HG03442 (cell line): ENCODE measurements around the gene ESYT2.

Experiments
- ATAC-seq: cut with Tn5 transposase; IDR thresholded peaks from one replicate; pipeline ENCODE4 v1.9.1; 2021; ENCODE audit warnings: mild to moderate bottlenecking, moderate library complexity; ENCODE audit not compliant: unreplicated experiment

ESYT2 gene

GRCh38 chr7:158745057-158745715, 84.1 kb downstream of the ESYT2 start:
- ATAC-seq = no peak

DNA sequence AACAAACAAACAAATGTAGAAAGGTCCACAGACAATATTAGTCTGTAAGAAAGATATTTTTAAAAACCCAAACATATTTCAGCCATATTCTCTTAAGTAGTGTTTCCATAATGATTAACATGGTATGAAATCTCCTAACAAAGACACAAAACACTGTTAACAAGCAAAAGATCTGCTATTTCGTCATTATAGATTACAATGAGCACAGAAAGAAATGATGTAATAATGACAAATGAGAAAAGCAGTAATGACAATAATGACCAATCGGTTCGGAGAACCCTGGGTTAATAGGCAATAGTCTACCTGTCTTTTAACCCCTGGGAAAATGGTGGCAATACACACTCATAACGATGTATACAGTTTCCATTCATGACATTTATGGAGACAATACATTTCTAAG, 85.2 kb downstream of the ESYT2 start:
- ATAC-seq = no peak

- no peak for ATAC-seq
Measured at GRCh38 chr7:158743219-158743618, 86.1 kb downstream of the ESYT2 start.

GRCh38 chr7:158742065-158742821, 87.1 kb downstream of the ESYT2 start:
- ATAC-seq = no peak

DNA sequence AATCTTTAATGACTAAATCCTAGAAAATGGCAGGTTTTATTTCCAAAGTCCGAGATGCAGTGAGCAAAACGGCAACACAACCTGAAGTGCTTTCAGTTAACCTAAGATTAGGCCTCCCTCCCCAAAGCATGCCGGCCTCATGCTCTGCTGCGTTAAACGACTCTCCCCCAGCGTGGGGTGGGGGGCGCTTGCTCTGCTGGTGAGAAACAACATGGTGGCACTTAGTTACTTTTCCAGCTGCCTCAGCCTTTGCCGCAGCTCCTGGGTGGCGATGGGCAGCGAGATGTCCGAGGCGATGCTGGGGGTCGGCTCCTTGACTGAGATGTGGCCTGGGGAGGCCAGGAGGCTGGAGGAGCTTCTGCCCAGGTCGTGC, 88.0 kb downstream of the ESYT2 start:
- ATAC-seq = no peak

DNA sequence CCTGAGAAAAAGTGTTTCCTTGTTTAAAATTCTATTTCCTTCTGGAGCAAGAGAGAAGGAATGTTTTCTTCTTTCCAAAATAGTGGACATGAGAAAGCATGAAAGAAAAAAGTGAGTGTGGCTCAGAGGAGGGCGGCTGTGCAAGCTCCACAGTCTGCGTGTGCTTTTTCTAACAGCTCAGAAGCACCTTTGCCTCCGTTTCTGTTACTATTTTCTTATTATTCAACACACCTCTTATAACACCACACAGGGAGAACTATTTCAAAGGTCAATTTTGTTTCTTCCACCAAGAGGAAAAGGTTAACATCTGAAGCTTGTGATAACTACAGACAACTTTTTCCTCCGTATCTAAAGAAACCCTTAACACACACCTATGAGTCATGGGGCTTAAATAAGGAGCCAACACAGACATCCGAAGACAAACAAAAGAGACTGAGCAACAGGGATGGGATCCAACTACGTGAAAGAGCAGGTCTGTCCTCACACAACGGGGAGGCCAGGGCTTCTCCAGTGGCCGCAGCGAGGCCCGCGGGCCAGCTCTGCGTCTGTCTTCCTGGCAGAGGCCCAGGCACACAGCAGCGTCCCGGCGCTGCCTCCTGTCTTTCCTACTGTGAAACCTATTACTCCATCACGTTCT, 88.5 kb downstream of the ESYT2 start:
- no peak for ATAC-seq

DNA sequence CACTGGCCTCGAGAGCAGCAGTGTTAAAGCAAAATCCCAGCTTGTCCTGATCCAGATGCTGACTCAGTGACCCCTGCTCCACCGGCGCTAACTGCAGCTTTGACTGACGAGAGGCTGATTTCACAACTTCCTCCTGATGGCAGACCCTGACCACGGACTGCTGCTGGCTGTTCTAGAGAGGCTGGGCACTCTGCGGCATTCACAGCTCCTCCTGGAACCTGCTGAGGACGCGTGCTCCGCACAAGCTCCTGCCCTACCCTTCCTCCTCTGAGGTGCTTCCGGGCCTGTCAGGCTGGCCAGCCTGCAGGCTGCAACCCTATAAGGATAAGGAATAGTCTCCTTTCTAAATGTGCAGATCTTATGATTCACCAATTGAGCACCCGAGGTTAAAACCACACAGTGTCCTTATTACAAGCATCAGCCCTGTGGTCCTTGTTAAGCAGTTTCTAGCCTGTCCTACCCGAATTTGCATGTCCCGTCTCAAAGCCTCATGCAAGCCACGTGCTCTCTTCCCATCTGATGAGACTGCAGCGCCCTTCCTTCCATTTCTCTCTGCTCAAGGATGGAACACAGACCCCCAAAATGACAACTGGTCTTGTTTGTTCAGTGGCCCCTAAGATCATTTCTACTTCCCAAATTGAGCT, 89.2 kb downstream of the ESYT2 start:
- no peak for ATAC-seq

DNA sequence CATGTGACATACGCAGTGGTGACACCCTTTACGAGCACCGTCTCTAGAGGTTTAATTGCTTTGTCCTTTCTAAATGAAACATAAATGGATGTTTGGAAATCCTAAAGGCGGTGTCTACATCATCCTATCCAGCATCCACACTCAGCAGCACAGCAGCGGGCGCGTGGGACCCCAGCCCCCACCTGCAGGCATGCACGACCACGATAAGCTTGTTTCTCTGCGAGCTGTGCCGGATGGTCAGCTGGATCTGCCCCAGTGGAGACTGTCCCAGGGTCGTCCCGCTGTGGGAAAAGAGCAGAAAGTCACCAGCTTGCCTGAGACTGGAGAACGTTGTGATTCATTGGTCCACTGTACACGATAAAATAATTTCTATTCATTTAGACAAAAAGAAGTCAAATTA, 90.5 kb downstream of the ESYT2 start:
- no peak for ATAC-seq

GRCh38 chr7:158737064-158737695, 92.1 kb downstream of the ESYT2 start:
- no peak for ATAC-seq

GRCh38 chr7:158735935-158736334, 93.4 kb downstream of the ESYT2 start:
- no peak for ATAC-seq

- no peak for ATAC-seq
Measured at GRCh38 chr7:158734861-158735260, 94.4 kb downstream of the ESYT2 start.

DNA sequence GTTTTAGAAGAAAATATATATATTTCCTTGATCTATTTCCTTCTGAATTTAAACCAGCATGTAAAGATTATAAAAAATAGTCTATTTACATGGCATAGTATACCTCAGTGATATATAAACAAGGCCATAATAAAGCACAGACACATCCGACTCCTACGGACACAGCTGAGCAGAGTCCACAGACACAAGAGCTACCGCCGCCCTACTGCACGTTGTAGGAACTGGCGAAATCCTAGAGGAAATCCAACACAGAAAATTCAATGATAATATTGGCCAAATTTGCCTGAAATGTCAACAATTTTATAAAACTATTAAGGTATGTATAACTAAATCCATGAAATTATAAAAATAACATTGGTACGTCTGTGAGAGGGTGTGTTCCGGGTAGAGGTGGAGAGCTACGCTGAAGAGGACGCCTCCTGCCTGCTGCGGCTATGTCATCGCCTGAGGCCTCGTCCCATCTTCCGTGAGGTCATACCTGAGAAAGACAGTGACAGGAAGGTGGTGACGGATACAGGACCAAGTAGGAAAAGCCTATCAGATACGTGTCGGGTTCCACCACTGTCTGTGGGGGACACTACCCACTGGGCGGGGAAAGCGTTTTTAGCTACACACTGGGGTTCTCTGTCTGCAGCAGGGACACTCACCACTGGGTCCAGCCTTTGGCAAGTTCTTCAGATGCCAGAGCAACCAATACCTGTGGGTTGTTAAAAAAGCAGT, 95.4 kb downstream of the ESYT2 start:
- no peak for ATAC-seq

DNA sequence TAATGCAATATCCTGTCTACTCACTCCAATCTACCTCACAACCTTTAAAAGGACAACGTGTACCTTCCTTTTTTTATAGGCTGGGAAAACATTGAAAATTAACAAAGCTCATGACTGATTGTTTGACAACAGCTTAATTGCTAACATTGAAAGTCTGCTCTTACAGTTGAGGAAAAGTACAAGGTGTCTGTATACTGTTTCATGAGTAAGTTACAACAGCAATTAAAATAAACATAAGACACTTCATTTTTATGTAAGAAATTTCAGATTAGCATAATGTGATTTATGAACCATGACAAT, 96.1 kb downstream of the ESYT2 start:
- ATAC-seq = no peak

DNA sequence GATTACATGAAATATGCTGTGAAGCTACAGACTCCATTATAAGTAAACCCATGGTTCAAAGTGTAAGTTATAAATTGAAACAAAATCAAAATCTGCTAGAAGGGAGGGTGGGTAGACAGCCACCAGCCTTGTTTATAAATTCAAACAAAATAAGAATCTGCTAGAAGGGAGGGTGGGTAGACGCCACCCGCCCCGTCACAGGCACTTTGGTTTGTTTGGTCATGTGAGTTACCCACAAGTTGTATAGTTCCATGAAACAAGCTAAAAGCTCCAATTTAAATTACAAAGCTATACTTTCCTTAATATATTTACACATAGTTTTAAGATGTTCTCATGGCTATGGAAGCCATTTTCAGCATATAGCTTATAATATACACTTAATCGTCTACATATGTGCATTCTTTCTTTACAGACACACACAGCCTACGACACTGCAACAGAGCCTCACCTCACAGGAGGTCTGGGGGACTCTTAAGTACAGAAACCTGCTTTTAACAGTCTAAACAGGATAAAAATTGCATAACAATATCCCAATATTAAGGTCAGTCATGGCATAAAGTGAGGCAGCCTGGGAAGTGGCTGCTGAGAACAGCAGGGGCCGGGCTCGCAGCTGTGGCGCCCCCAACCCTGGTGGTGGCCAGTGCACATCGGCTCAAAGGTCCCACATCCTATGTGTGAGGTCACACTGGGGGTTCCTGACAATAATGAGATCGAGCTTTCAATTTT, 96.7 kb downstream of the ESYT2 start:
- no peak for ATAC-seq

- no peak for ATAC-seq
Measured at GRCh38 chr7:158731761-158732160, 97.5 kb downstream of the ESYT2 start.

GRCh38 chr7:158730383-158731346, 98.6 kb downstream of the ESYT2 start:
- no peak for ATAC-seq

DNA sequence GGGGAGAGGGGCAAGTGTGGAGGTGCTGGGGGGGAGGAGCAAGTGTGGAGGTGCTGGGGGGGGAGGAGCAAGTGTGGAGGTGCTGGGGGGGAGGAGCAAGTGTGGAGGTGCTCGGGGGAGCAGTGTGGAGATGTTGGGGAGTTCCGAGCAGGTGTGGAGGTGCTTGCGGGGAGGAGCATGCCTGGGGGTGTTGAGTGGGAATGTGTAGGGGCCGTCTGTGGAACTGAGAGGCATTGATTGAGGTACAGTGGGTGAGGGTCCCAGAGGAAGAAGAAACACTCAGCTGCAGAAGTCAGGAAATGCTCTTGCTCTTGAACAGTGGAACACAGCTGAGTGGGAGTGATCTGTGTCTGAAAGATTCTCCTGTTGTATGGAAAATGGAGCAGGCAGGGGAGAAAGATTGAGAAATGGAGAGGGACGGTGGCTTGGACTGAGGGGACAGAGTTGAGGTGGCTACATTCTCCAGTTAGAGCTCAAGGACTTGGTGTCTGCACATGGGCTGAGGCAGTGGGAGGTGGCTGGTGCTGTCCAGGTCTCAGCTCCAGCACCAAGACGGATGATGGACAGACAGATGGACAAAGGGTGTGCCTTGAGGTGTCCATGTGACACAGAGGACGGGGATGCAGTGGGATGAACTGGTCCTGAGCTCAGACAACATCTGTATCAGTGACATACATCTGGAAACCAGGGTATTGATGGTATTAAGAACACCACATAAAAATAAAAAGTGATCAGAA, 99.5 kb downstream of the ESYT2 start:
- ATAC-seq = no peak

DNA sequence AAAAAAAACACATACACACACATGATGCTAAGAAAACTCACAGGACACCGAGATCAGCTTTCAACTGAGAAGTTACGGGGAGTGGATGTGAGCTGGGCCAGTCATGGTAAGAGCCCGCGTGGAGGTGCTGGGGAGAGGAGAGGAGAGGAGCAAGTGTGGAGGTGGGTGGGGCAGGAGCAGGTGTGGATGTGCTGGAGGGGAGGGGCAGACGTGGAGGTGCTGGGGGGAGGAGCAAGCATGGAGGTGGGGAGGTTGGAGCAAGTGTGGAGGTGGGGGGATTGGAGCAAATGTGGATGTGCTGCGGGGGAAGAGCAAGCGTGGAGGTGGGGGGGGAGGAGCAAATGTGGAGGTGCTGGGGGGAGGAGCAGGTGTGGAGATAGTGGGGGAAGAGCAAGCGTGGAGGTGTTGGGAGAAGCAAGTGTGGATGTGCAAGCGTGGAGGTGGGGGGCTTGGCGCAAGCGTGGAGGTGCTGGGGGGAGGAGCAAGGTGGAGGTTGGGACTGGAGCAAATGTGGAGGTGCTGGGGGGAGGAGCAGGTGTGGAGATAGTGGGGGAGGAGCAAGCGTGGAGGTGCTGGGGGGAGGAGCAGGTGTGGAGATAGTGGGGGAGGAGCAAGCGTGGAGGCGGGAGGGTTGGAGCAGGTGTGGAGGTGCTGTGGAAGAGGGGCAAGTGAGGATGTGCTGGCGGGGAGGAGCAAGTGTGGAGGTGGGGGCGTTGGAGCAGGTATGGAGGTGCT, 100.2 kb downstream of the ESYT2 start:
- ATAC-seq = no peak
